Measurements from ENCODE around the gene DGKG.

The DGKG gene

DNA sequence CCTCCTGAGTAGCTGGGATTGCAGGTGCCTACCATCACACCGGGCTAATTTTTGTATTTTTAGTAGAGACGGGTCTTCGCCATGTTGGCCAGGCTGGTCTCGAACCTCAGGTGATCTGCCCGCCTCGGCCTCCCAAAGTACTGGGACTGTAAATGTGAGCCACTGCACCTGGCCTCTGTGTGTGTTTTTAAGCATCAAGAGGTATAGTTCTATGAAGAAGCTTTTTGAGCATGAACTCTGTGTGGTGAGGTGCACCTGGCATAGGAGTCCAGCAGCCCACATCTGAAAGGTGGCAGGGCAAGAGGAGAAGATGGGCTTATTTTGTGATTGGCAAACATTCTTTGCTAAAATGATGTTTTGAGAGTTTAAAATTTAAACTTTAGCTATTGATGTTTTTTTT is 118.0 kb downstream of the DGKG start:
- Mint-ChIP-seq H3K27ac (no peak overlapping the region), H3K27me3 (ENCODE audit: low read depth) (peaks cover 29% of the 10 kb centered on the region), H3K4me3 (no peak overlapping the region), H3K4me1 (ENCODE audit: low read depth) (peaks cover 14% of the 10 kb centered on the region), H3K36me3 (ENCODE audit: low read depth) (no peaks in the 10 kb centered on the region), H3K9me3 (no peaks in the 10 kb centered on the region)
- DNase-seq (ENCODE audit: low spot score): no peak

DNA sequence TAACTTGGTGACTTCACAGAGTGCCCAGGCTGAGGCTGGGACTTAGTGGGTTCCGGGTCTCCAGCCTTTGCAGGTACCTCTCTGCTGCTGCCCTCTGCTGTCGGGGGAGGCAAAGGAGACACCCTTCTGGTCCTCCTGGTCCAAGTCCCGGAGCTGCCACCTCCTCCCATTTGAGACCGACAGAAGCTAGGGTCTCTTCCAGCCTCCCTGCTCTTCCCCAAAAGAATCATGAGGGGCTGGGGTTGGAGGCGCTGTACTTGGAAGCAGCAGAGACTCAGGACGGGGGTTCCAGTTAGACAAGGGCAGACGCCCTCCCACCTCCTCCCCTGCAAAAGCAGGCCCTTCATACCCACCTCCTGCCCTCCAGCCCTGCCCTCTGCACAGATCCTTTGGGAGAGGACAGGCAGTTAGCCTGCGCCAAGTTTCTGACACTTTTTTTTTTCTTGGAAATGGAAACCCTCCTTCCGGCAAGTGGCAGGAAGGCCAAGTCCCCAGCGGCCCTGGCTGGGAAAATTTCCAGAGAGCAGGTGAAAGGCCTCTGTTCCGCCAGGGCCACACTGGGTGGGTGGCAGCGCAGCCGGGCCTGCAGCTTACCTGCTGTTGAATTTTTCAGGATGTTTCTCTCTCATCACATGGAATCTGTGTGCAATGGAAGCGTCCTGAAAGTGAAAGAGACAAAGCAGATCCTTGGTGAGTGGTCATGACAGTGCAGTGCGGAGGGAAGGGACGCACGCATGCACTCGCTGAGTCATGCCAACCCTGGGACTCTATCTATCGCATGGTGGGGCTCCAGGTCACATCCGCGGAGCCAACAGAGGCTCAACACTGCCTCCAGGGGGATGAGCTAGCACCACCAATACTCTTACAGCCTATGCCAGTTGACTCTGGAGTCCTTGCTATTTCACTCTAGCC is 119.9 kb downstream of the DGKG start:
- Mint-ChIP-seq H3K27ac (no peak overlapping the region), H3K4me1 (ENCODE audit: low read depth) (peaks cover 8% of the 10 kb centered on the region), H3K9me3 (no peaks in the 10 kb centered on the region), H3K36me3 (ENCODE audit: low read depth) (no peaks in the 10 kb centered on the region), H3K27me3 (ENCODE audit: low read depth) (peaks cover 23% of the 10 kb centered on the region), H3K4me3 (no peak overlapping the region)
- peak; percentile 52 for DNase-seq (ENCODE audit: low spot score)

DNA sequence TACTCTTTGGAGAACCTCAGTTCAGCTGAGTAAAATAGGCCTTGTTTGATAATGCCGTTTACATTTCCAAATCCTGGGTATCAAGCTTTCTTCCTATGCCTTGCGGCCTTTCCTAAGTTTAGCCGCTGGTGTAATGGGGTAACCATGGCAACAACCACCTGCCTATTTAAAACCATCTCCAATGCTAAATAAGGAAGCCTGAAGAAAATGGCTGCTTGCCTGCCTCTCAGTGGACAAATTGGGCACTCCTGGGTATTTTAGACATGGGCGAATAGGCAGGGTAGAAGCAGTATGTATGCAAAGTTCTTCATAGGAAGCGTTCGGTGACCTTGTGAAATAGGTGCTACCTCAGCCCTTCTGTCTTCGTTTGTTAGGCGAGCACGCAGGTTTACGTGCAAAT is 122.7 kb downstream of the DGKG start:
- no peak for DNase-seq (ENCODE audit: low spot score)
- H3K27me3 Mint-ChIP-seq (ENCODE audit: low read depth): peaks cover 26% of the 10 kb centered on the region
- no peak overlapping the region for H3K4me3 Mint-ChIP-seq
- H3K4me1 Mint-ChIP-seq (ENCODE audit: low read depth): peaks cover 18% of the 10 kb centered on the region
- no peaks in the 10 kb centered on the region for H3K9me3 Mint-ChIP-seq
- no peaks in the 10 kb centered on the region for H3K36me3 Mint-ChIP-seq (ENCODE audit: low read depth)
- H3K27ac Mint-ChIP-seq: no peak overlapping the region

DNA sequence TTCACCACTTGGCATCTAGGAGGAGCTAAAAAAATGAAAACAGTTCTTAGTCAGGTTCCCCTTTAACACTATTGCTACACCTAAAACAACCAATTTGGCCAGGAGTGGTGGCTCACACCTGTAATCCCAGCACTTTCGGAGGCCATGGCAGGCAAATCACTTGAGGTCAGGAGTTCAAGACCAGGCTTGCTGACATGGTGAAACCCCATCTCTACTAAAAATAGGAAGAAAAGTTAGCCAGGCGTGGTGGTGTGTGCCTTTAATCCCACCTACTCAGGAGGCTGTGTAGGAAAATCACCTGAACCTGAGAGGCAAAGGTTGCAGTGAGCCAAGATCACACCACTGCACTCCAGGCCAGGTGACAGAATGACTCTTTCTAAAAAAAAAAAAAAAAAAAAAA is 124.1 kb downstream of the DGKG start:
- DNase-seq (ENCODE audit: low spot score): no peak
- Mint-ChIP-seq H3K27ac (no peak overlapping the region), H3K9me3 (no peaks in the 10 kb centered on the region), H3K27me3 (ENCODE audit: low read depth) (peaks cover 26% of the 10 kb centered on the region), H3K4me1 (ENCODE audit: low read depth) (peaks cover 22% of the 10 kb centered on the region), H3K36me3 (ENCODE audit: low read depth) (no peaks in the 10 kb centered on the region), H3K4me3 (no peak overlapping the region)

DNA sequence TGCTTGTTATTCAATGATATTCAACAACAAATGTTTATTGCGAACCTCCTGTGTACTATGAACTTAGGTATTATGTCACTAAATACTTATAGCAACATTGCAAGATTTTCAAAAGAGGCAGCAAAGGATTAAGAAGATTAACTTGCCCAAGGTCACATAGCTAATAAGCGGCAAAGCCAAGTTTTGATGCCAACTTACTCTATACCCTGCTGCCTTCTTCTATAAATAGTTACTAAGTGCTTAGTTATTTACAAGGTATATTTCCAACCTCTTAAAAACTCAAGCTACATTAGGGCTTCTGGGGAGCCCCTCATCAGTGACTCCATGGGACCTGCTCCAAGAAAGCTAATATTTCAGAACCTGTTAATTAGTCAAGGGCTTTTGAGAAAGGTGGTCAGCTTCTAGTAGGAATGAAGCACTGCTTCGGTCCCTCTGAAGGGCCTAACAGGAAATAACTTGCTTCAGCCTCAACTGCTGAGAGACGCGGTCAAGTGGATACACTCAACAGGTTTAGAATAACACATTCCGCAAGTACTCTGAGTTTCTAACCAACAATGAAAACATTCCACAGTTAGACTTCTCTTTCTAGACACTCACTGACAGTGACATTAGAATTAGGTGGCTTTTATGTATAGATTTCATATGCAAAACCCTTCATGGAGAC is 125.5 kb downstream of the DGKG start:
- peaks cover 29% of the 10 kb centered on the region for H3K27me3 Mint-ChIP-seq (ENCODE audit: low read depth)
- H3K9me3 Mint-ChIP-seq: no peaks in the 10 kb centered on the region
- H3K4me3 Mint-ChIP-seq: no peak overlapping the region
- H3K4me1 Mint-ChIP-seq (ENCODE audit: low read depth): peaks cover 22% of the 10 kb centered on the region
- no peaks in the 10 kb centered on the region for H3K36me3 Mint-ChIP-seq (ENCODE audit: low read depth)
- no peak overlapping the region for H3K27ac Mint-ChIP-seq
- DNase-seq (ENCODE audit: low spot score): no peak

DNA sequence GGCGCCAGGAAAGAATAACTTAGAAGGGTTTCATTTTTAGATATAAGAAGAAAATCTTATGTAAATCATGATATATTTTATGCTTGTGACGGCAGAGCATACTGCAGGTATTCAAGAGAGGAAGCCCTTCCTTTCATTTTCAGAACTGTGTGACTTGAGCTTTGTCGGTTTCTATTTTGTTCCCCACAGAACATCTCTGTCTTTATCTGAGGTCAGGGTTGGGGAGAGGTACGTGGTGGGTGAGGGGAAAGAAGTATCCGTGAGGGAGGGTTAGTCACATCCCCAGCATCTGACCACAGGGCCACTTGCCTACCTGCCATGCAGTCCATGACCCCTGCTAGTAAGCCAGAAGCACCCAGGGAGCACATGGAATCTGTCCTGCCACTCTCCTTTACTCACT is 126.5 kb downstream of the DGKG start:
- Mint-ChIP-seq H3K27ac (peak overlapping the region; percentile 33), H3K9me3 (no peaks in the 10 kb centered on the region), H3K36me3 (ENCODE audit: low read depth) (no peaks in the 10 kb centered on the region), H3K27me3 (ENCODE audit: low read depth) (peaks cover 26% of the 10 kb centered on the region), H3K4me1 (ENCODE audit: low read depth) (peaks cover 22% of the 10 kb centered on the region), H3K4me3 (peak overlapping the region; percentile 58)
- DNase-seq (ENCODE audit: low spot score): peak; percentile 29

DNA sequence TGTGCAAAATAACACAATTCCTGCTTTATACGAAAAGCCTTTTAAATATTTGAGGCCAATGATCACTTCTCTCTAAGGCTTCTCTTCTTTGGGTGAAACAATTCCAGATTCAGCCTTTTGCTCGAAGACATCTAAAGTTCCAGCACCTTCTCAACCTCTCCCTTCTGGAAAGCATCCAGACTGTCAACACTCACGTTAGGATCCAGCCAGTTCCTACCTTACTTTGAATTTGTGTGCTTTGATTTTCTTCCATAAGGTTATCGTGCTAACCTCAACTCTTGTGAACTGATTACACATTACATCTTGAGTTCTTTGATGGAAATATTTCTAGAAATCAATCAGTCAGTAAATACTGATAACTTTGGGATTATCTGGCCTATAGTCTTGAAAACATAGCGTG is 127.9 kb downstream of the DGKG start:
- H3K27ac Mint-ChIP-seq: no peak overlapping the region
- H3K27me3 Mint-ChIP-seq (ENCODE audit: low read depth): peaks cover 30% of the 10 kb centered on the region
- H3K4me1 Mint-ChIP-seq (ENCODE audit: low read depth): peaks cover 22% of the 10 kb centered on the region
- H3K9me3 Mint-ChIP-seq: no peaks in the 10 kb centered on the region
- H3K4me3 Mint-ChIP-seq: no peak overlapping the region
- no peak for DNase-seq (ENCODE audit: low spot score)
- H3K36me3 Mint-ChIP-seq (ENCODE audit: low read depth): no peaks in the 10 kb centered on the region

DNA sequence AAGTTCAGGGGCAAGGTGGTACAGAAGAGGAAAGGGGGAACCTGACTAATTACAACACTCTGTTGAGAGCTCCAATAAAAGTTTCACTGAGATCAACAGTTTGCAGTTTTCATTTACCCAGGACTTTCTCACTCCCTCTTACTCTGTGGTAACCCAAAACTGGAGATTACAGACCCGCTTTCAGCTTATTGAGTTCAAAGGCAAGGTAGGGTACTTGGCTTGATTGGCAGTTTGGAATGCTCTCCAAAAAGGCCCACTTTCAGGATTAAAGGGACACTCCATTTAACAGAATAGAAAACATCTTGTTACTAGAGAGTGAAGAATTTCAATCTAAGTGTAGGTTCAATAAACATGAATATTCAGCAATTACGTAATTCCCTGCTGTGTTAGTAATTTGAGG is 135.6 kb downstream of the DGKG start:
- Mint-ChIP-seq H3K27ac (no peak overlapping the region), H3K9me3 (no peaks in the 10 kb centered on the region), H3K36me3 (ENCODE audit: low read depth) (no peaks in the 10 kb centered on the region)

DNA sequence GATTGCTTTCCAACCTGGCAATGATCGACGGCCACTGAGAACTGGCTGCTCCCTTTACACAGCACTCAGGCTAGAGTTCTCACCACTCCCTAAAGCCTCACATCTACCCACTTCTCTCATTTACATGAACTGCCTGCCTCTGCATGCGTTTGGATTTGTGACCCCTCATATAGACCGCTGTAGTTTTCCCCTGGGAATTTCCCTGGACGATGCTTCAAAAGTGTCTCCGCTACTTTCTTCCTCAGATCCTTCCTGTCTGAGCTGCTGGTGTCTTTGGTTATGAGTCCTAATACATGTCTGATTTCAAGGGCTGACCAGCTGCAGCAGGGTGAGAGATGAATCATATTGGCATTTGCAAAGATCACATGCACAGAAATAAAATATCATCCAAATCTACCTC is 136.4 kb downstream of the DGKG start:
- Mint-ChIP-seq H3K9me3 (no peaks in the 10 kb centered on the region), H3K27me3 (ENCODE audit: low read depth) (peaks cover 60% of the 10 kb centered on the region), H3K36me3 (ENCODE audit: low read depth) (no peaks in the 10 kb centered on the region), H3K4me1 (ENCODE audit: low read depth) (no peaks in the 10 kb centered on the region), H3K4me3 (no peak overlapping the region), H3K27ac (no peak overlapping the region)
- no peak for DNase-seq (ENCODE audit: low spot score)

More for the DNA sequence above, 135.6 kb downstream of the DGKG start:
- H3K4me3 Mint-ChIP-seq: no peak overlapping the region
- no peak for DNase-seq (ENCODE audit: low spot score)
- no peaks in the 10 kb centered on the region for H3K4me1 Mint-ChIP-seq (ENCODE audit: low read depth)
- H3K27me3 Mint-ChIP-seq (ENCODE audit: low read depth): peaks cover 58% of the 10 kb centered on the region

DNA sequence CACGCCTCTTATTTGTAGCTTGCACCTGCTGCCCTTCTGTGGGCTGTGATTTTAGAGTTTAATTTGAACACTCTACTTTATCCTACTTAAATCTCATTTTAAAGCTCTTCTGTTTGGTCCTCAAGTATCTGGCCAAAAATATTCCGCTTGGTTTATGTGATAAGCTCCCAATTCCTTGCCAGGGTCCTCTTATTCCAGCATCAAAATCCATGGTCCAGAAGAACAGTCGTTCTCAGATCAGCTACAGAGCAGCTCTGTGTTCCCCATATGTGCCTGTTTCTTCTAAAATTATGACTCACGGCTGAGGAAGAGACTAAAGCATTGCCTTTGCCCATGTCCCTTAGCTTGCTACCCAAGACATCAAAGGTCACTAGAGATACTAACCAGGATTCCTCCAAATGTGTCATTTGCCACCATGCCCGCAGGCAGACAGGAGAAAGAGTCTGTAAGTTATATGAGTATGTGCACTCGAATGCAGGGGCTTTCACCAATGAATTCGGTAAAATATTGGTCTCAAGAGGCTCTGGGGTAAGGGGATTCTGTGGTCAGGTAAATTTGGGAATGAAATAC is 137.9 kb downstream of the DGKG start:
- peaks cover 53% of the 10 kb centered on the region for H3K27me3 Mint-ChIP-seq (ENCODE audit: low read depth)
- no peak overlapping the region for H3K27ac Mint-ChIP-seq
- DNase-seq (ENCODE audit: low spot score): no peak
- no peaks in the 10 kb centered on the region for H3K9me3 Mint-ChIP-seq
- no peaks in the 10 kb centered on the region for H3K36me3 Mint-ChIP-seq (ENCODE audit: low read depth)
- H3K4me1 Mint-ChIP-seq (ENCODE audit: low read depth): no peaks in the 10 kb centered on the region
- H3K4me3 Mint-ChIP-seq: no peak overlapping the region

DNA sequence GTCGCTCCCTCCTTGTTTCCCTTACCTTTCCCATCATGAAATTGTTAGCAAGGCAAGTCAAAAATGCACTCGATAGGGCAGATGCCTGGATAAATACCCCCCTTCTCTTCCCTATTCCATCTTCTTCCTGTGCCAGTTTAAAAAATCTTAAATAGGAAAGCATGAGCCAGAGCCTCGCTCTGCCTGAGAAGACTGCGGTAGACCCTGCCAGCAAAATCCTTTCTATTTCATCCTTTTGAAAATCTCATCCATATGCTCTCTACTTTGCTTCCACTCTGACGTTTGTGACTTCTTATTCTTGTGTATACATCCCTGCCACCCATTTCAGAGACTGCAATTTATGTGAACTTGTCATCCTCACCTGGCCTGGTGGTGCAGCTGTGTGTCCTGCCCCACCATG is 138.6 kb downstream of the DGKG start:
- Mint-ChIP-seq H3K4me1 (ENCODE audit: low read depth) (no peaks in the 10 kb centered on the region), H3K36me3 (ENCODE audit: low read depth) (no peaks in the 10 kb centered on the region), H3K4me3 (no peak overlapping the region), H3K27me3 (ENCODE audit: low read depth) (peaks cover 49% of the 10 kb centered on the region), H3K9me3 (no peaks in the 10 kb centered on the region), H3K27ac (no peak overlapping the region)
- no peak for DNase-seq (ENCODE audit: low spot score)

DNA sequence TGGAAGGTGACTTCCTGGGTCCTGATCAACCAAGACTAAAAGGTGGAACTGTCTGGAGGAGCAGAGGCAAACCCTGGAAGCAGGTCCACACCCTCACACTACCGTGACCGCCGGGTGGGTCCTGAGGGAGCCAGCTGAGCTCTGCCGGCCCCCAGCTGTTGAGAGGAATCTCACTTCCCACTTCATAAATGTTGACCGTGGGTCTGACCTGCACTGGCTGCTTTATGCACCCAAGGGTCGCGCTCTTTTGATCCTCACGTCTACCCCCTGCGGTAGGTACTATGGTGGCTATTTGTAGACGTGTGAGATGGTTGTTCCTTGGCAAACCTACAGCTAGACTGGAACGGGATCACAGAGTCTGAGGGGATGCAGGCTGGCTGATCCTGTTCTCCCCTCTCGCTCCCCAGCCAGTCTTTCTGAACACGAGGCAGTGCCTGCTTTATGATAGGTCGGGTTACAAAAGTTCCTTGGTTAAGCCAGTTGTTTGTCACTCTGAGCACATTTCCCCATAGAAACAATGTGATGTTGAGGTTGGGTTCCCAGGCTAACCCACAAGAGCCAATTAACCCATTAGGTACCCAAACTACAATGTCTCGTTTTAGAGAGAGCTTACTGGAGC is 140.2 kb downstream of the DGKG start:
- Mint-ChIP-seq H3K9me3 (no peaks in the 10 kb centered on the region), H3K27ac (no peak overlapping the region), H3K27me3 (ENCODE audit: low read depth) (peaks cover 51% of the 10 kb centered on the region), H3K36me3 (ENCODE audit: low read depth) (no peaks in the 10 kb centered on the region), H3K4me3 (no peak overlapping the region), H3K4me1 (ENCODE audit: low read depth) (peaks cover 9% of the 10 kb centered on the region)
- DNase-seq (ENCODE audit: low spot score): no peak

DNA sequence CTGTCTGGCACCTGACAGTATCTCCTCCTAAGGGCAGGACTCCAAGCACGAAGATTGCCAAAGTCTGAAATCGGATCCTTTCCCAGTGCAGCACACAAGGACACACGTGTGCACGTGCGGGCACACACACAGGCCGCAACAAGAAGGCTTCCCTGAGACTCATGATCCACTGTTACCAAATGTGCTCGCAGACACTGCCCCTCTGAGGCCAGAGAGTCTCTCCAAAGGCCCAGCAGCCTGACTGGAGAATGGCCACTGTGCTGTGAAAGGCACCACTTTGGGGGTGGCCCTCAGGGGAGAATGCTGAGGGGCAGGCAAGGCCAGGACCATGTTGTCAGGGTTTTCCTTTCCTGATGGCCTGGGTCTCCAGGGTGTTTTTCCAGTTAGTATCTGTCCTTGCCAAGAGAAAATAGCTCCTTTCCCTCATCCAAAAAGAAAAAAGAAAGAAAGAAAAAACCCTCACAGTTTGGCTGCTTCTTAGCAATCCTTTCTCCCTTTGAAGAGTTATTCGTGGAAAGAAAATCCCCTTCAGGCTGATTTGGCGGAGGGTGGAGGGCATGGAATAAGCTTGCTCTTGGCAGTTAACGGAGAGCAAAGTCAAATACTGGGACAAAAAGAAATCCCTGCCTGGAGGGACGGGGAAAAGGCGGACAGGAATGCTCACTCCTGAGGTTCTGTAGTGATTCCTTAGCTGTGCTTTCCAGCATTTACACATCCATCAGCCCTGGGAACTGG is 141.0 kb downstream of the DGKG start:
- H3K4me1 Mint-ChIP-seq (ENCODE audit: low read depth): peaks cover 9% of the 10 kb centered on the region
- H3K36me3 Mint-ChIP-seq (ENCODE audit: low read depth): no peaks in the 10 kb centered on the region
- H3K27ac Mint-ChIP-seq: no peak overlapping the region
- H3K4me3 Mint-ChIP-seq: no peak overlapping the region
- no peak for DNase-seq (ENCODE audit: low spot score)
- H3K9me3 Mint-ChIP-seq: no peaks in the 10 kb centered on the region
- H3K27me3 Mint-ChIP-seq (ENCODE audit: low read depth): peaks cover 53% of the 10 kb centered on the region

Measured in T-helper 2 cell treated with Interferon-gamma antibody and Interleukin-4, amounts not matched to agents 5 μg/mL and 100 μg/mL, for 36 hours (primary cell).